Measurements from ENCODE around the gene HCFC1.
A peak's percentile ranks its signal among the peaks of the same experiment; 100 is the strongest.

HCFC1 gene

DNA sequence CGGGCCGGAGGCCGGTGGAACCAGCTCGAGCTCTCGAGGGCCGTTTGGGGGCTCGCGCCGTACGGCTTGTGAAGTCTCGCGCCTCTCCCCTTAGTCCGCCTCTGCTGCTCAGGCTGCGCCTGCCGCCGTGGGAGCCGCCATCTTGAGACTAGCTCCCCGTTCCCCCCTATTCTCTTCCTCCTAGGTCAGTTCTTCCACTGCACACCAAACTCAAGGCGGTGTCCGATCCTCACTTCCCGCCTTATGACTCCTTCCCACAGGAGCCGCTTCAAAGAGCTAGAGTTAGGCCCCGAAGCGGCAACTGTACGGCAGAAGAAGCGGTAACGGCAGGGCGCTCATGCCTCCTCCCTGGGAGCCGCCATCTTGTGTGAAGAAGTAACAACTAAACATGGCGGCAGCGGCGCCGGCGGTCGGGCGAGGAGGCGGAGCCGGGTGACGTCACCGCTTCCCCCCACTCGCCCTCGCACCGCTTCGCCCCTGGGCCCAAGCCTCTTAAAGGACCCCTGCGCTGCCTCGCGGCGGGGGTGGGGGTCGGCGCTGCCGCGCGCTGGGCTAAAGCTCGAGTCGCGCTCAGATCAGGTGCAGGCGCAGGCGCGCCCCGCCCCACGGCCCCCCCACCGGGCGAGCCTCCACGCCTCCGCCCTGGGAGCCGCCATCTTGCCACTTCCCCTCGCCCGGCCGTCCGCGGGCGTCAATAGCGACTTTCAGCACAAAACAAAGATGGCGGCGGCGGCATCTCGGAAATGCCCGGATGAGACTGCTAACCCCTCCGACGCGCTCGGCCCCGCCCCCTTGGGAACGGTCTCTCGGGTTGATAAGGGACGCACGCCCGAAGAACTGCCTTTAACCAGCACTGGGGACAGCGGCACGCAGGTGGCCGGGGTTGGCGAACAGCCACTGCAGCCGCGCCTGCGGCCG lies at the start of gene HCFC1:
Gene HCFC1 (minus strand): TSS at position 369 of the 918 bp plus-strand sequence. CDS start 978 bp downstream, outside the sequence.
- peak; percentile 88 for DNase-seq

DNA sequence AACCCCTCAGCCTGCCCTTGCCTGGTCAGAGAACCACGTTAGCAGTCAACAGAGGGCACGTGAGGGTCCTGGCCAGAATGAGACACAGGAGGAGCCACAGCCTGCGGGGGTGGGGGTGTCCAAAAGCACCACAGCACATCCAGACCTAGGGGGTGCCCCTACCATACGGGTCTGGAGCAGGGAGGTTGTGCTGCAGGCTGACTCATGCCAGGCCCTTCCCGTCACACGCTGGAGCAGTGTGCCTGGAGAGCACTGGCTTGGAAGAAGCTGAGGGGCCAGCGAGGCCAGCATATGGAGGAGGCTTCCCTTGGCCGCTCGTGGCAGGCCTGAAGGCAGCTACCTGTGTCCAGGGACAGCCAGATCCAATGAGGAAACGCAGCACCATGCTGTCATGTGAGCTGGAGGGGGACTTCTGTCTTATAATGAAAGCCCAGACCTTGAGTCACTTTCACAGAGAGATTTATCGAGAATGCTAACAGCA lies 49.6 kb upstream of the HCFC1 start:
- peak; percentile 25 for DNase-seq

GRCh38 chrX:154020536-154021115 lies 49.0 kb upstream of the HCFC1 start:
- peak; percentile 55 for DNase-seq

GRCh38 chrX:154019633-154020528 lies 48.3 kb upstream of the HCFC1 start, which contains the start of gene IRAK1:
TSS of gene IRAK1 (minus strand) at chrX:154019902. CDS start at chrX:154019812, 90 bp downstream.
- DNase-seq: peak; percentile 27

GRCh38 chrX:154019061-154019621 lies 47.5 kb upstream of the HCFC1 start:
- no peak for DNase-seq

DNA sequence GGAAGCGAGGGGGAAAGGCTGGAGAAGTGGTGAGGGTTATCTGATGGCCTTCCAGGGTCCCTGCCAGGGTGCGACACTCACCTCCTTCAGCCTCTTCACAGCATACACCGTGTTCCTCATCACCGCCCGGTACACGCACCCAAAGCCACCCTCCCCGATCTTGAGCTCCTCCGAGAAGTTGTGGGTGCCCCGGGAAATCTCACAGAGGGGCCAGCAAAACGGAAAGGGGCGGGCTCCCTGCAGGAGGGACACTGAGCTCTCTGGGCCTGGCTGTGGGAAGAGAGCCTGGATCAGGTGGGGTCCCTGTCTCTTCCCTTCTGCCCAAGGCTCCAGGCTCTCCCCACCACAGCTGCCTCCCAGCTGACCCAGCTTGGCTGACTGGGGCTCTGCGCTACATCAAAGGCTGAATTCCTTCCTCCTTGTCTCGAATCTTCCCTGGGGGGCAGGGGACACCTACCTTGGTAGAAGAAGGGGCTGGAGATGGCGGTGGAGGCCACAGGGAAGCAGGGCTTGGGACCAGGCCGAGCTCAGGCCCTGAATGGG lies 47.0 kb upstream of the HCFC1 start:
- no peak for DNase-seq

GRCh38 chrX:154017766-154018517 lies 46.3 kb upstream of the HCFC1 start:
- DNase-seq: no peak

- no peak for DNase-seq
These were observed 44.9 kb upstream of the HCFC1 start for GRCh38 chrX:154016366-154017076.

- DNase-seq: no peak
These were observed 44.1 kb upstream of the HCFC1 start for GRCh38 chrX:154015581-154016264.

DNA sequence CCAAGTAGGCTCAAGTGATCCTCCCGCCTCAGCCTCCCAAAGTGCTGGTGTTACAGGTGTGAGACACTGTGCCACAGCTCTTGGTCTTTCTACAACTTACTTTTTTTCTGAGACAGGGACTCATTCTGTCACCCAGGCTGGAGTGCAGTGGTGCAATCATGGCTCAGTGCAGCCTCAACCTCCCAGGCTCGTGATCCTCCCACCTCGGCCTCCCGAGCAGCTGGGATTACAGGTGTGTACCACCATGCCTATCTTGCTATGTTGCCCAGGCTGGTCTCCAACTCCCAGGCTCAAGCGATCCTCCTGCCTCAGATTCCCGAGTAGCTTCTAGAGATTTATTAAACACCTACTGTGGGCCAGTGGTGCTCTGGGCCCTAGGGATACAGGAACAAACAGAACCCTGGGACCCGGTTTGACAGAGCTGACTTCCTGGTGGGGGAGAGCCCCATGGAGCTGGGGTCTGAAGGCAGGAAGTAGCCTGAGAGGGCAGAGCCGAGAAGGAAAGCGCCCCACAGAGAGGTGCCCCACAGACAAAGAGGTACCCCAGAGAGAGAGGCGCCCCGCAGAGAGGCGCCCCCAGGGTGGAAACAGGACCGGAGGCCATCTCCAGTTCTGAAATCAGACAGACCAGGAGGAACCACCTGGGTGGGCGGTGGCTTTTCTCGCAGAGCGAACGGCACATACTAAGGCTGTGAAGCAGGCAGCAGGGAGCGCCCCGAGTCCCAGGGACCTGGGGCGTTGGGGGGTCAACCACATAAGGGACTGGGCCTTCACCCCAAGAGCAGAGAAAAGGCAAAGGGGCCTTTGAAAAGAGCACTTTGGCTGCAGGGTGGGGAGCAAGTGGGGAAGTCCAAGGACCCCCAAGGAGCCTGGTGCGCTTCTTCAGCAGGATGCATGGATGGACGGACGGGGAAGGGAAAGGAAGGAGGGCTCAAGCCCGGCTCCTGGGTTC lies 43.1 kb upstream of the HCFC1 start:
- DNase-seq: no peak

- DNase-seq: peak; percentile 28
These were observed 42.2 kb upstream of the HCFC1 start for GRCh38 chrX:154013614-154014360.

DNA sequence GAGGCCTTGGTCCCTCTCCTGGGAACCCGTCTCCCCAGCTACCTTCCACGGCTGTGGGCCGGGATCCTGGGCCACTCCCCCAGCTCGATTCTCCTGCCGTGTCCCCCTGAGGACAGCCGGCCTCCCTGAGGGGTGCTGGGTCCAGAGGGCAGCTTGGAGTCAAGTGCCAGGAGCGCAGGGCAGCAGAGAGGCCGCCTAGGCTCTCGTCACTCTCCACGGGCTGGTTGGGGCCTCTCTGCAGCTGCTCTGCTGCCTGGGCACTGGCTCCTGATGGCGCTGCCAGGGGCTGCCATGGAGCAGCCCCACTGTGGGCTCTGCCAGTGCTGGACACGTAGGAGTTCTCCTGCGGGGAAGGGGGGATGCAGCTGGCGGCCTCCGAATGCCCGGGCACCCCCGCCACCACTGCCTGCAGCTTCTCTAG lies 41.4 kb upstream of the HCFC1 start:
- DNase-seq: no peak

DNA sequence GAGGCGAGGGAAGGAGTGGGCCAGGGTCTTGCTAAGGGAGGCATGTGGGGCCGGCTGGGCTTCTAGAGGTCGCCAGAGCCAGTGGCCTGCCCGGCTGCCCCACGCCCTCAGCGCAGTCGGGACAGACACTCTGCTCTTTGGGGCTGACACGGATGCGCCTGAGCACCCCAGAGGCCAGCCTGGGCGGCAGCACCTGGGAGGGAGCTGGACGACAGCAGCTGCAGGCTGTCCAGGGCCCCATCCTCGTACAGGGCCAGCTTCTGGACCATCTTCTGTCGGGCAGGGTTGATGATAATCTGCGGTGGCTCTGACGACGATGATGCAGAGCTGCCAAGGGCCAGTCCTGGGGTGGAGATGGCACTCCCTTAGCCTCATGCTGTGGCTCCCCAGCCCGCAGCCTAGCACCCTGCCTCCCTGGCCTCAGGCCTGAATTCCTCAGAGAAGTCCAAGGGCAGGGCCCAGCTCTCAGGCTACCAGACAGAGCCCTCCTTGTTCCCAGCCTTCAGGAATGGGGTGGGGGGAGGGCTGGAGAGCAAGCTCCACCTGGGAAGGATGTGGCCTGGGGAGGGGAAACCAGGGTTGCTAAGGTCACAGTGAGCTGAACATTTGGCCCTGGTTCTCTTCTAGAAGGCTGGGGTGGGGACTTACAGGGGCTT lies 40.8 kb upstream of the HCFC1 start:
- no peak for DNase-seq

- no peak for DNase-seq
These were observed 40.0 kb upstream of the HCFC1 start for GRCh38 chrX:154011376-154012335.

GRCh38 chrX:154010330-154011087 lies 38.9 kb upstream of the HCFC1 start:
- peak; percentile 49 for DNase-seq

DNA sequence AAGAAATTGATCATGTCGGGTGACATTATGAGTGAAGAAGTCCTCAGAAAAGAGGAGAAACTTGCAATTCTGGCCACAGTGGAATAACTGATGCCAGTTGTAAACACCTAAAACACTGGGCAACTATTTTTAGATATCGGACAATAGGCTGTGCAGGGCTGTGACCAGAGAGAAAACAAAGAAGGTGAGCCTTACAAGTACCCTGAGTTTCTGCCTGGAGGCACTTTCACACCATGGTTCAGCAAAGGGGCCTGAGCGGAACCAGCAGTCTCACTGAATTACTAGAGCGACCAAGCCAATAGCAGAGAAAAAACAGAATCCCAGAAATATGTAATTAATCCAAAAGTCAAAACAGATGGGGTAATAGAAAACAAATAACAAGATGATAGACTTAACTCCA lies 36.9 kb upstream of the HCFC1 start:
- no peak for DNase-seq
